Stimulated activated CD4-positive, alpha-beta T cell treated with anti-CD3 and anti-CD28 coated beads, TNF-alpha, amount 100 ng/mL, for 24 hours (primary cell): ENCODE results near the gene TFB1M.

Experiments used
- DNase-seq, 3 experiments: peaks; one replicate each; pipeline ENCODE4 v3.0.0-alpha.2; 2020; ENCODE audit warnings: low read depth in 3 of 3

Gene TFB1M

GRCh38 chr6:155212106-155212505 lies 102.2 kb downstream of the TFB1M start:
- no peak for DNase-seq

GRCh38 chr6:155207223-155207622 lies 107.1 kb downstream of the TFB1M start:
- no peak for DNase-seq
